Measurements from ENCODE around the gene ARHGAP31.

ARHGAP31 gene

DNA sequence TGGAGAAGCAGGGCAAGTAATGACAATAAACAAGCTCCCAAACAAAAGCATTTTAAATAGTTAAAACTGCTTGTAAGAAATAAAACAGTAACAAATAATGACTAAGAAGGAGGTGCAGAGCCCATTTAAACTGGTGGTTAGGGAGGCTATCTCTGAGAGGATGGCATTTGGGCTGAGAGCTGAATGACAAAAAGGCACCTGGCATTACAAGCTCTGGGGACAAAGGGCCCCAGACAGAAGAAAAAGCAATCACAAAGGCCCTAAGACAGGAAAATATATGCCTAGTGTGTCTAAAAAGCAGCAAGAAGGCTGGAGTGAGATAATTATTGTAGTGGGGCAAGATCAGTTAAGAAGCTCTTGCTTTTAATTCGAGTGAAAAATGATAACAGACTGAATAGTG is 159.6 kb downstream of the ARHGAP31 start:
- DNase-seq = no peak

DNA sequence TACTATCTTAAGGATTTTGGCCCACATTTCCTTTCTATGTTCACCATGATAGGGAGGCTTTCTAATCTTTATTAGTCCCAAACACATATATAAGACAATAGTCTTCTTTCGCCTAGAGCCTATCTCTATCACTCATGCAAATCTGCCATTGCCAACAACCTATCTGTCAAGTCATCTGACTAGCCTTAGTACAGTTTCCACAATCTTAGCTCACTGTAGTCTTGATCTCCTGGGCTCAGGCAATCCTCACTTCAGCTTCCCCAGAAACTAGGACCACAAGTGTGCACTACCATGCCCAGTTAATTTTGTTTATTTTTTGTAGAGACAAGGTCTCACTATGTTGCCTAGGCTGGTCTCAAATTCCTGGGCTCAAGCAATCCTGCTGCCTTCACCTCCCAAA is 162.3 kb downstream of the ARHGAP31 start:
- no peak for DNase-seq

DNA sequence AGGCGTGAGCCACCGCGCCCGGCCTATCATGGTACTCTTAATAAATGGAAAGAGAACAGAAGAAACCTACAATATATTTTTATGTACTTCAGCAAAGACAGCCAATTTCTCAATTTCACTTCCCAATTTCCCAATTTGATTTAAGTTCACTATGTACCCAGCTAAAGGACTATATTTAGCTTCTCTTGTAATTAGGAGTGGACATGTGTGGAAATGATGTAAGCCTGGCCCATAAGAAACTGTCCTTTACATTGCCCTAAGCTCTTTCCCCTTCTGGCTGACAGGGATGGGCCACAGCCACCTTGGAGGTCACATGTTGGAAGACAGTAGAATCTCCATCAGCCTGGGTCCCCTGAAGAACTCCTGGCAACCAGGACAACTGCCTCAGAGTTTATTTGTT is 163.1 kb downstream of the ARHGAP31 start:
- DNase-seq = no peak

DNA sequence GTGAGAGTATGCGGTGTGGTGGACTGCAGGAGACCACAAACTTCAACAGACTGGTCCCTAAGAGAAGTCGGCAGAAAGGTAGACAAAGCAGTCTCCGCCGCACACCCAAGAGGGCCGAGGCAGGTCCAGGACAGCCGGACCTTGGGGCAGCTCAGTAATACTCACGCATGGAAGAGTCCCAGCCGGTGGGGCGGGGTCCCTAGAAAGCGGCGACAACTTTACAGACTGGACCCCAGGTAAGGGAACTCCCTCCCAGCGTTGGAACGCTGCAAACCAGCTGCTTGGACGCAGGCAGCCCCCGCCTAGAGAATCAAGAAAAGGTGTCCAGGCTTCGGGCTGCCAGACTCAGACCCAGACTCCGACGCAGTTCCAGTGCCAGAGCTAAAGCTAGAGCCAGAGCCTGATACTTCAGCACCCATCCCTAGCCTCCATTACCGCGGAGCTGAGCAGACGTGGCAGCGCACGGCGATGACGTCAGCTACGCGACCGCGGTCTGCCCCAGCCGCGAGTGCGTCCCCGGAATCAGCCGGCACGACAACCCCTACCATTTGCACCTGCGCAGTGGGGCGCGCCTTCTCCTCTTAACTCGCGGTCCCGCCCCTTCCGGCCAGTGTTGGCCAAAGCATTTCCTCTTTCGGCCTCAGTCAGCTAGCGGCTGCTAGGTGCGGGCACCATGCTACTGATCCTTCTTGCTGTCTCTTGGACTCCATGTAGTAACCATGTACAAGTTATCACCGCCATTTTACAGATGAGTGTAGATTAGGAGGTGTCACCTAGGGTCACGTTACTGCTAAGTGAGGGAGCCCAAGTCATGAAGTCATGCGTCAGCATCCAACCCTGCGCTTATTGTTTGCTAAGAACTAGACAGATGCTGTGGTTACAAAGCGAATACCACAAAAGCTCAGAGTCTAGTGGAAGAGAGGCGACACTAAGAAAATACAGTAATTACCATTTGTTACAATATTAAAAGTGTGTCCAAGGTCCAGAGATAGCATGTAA is 169.3 kb downstream of the ARHGAP31 start, which contains the start of gene TMEM39A:
Gene TMEM39A (minus strand): TSS at position 445 of the 999 bp plus-strand sequence. CDS start 1,541 bp downstream, outside the sequence.
- DNase-seq = peak; percentile 93

DNA sequence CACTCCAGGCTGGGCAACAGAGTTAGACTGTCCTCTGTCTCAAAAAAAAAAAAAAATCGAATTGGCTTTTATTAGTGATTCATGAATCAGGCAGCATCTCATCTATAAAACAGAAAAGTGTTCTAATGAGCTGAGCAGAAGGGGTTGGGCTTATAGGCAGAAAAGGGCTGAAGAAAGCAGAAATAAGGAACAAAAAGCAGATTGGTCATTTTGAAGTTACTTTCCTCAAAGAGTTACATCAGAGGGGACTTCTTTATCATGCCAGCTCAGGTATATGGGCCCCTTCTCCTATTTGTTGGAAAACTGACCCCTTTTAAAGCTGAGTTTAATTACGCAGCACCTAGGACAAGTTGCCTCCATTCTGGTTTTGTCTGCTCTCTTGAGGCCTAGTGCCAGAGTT is 173.9 kb downstream of the ARHGAP31 start:
- DNase-seq = no peak

- no peak for DNase-seq
These were observed 175.4 kb downstream of the ARHGAP31 start for GRCh38 chr3:119469418-119470189.

All from NCI-H510A treated with DMSO at 0.1 percent for 48 hours (cell line).